Activated naive CD4-positive, alpha-beta T cell treated with anti-CD3 and anti-CD28 coated beads, Interleukin-2, amount 50 U/mL, for 72 hours (primary cell): ENCODE measurements around the gene FRG2. TPM values are rescaled to one million over a fixed set of nuclear protein-coding genes. Genes with fewer than 3 reads are reported as not detected.

Experiments
- total RNA-seq, 2 donors: library from RNA; stranded (reverse); gene quantifications; one replicate each; pipeline ENCODE4 v1.2.3, GENCODE V29; 2022

FRG2 gene
- total RNA-seq, 2 donors from 2014 or later = 0.11 TPM; not detected in 1

Other genes with a start within 250 kb of the FRG2 start
- gene FRG1, start 86.4 kb downstream of the FRG2 start, total RNA-seq = 10 to 100 TPM; 49.7 to 60.9 TPM
- gene DBET, start 37.2 kb upstream of the FRG2 start, total RNA-seq = not detected
- not detected for gene DUX4, start 146.5 kb upstream of the FRG2 start, total RNA-seq